C4-2B (cell line): ENCODE data around the gene PARP15.

ENCODE experiments used
- CTCF ChIP-seq: fragments of 450-650 bp; conservative IDR thresholded peaks from 2 replicates; pipeline ENCODE4 v1.5.1; 2017; ENCODE audit warnings: mild to moderate bottlenecking
- ZFX ChIP-seq: fragments of 450-650 bp; IDR thresholded peaks from 2 replicates; pipeline ENCODE4 v1.6.1; 2017

- TF ChIP-seq CTCF (no peak), ZFX (no peak)
Observed at GRCh38 chr3:122557356-122557755, 20.1 kb upstream of the PARP15 start.
